HepG2 (cell line): ENCODE measurements around the gene SOX9. TPM values are rescaled to one million over a fixed set of nuclear protein-coding genes. Genes with fewer than 3 reads are reported as not detected.

Experiments used
- ARNT ChIP-seq: fragments of 450-650 bp; IDR thresholded peaks from 2 replicates; pipeline ENCODE4 v1.6.1; 2017
- ATAD3A ChIP-seq: sonication (generic); formaldehyde crosslinking; IDR thresholded peaks from 2 replicates; pipeline ENCODE4 v1.4.0; 2020; ENCODE audit warnings: missing genetic modification reagents
- BCL6 ChIP-seq: IDR thresholded peaks from 2 replicates; pipeline ENCODE4 v1.6.1; 2016; ENCODE audit warnings: missing genetic modification reagents, missing compliant biosample characterization
- GATAD1 ChIP-seq: IDR thresholded peaks from 2 replicates; pipeline ENCODE4 v1.6.1; 2016; ENCODE audit warnings: missing genetic modification reagents, missing compliant biosample characterization
- HMG20B ChIP-seq: conservative IDR thresholded peaks from 2 replicates; pipeline ENCODE4 v1.6.1; 2016; ENCODE audit warnings: missing genetic modification reagents, missing compliant biosample characterization
- HOXA7 ChIP-seq: sonication (generic); formaldehyde crosslinking; IDR thresholded peaks from 2 replicates; pipeline ENCODE4 v1.8.1; 2022; ENCODE audit warnings: mild to moderate bottlenecking, missing genetic modification reagents, moderate library complexity
- KDM2A ChIP-seq: sonication (generic); formaldehyde crosslinking; IDR thresholded peaks from 2 replicates; pipeline ENCODE4 v1.4.0; 2020; ENCODE audit warnings: low read depth, missing genetic modification reagents, borderline replicate concordance
- MZF1 ChIP-seq: sonication (generic); formaldehyde crosslinking; IDR thresholded peaks from 2 replicates; pipeline ENCODE4 v1.8.1; 2023; ENCODE audit warnings: mild to moderate bottlenecking, missing genetic modification reagents, borderline replicate concordance
- POLR2G ChIP-seq: fragments of 200-400 bp; formaldehyde crosslinking; IDR thresholded peaks from 2 replicates; pipeline ENCODE4 v1.6.1; 2018; ENCODE audit warnings: mild to moderate bottlenecking, low read depth, low read length, moderate library complexity
- SMC3 ChIP-seq: IDR thresholded peaks from 2 replicates; pipeline ENCODE4 v1.6.1; 2011; ENCODE audit warnings: low read length, improper control_type of control experiment
- SSRP1 ChIP-seq: IDR thresholded peaks from 2 replicates; pipeline ENCODE4 v1.6.1; 2016; ENCODE audit warnings: control low read depth
- U2AF1 ChIP-seq: fragments of 200-400 bp; formaldehyde crosslinking; optimal IDR thresholded peaks from 2 replicates; pipeline ENCODE3; 2017; ENCODE audit warnings: mild to moderate bottlenecking, low read depth, low read length
- ZMYM3 ChIP-seq: sonication (generic); formaldehyde crosslinking; IDR thresholded peaks from 2 replicates; pipeline ENCODE4 v1.5.1; 2020; ENCODE audit warnings: mild to moderate bottlenecking, missing genetic modification reagents
- ZNF205 ChIP-seq: IDR thresholded peaks from 2 replicates; pipeline ENCODE4 v1.6.1; 2018; ENCODE audit warnings: missing biosample characterization, missing genetic modification reagents
- ZNF329 ChIP-seq: sonication (generic); formaldehyde crosslinking; IDR thresholded peaks from 2 replicates; pipeline ENCODE4 v1.9.0; 2021; ENCODE audit warnings: low read depth, mild to moderate bottlenecking, missing genetic modification reagents
- ZNF672 ChIP-seq: sonication (generic); formaldehyde crosslinking; IDR thresholded peaks from 2 replicates; pipeline ENCODE4 v1.8.1; 2022; ENCODE audit warnings: missing genetic modification reagents
- polyA plus RNA-seq, 8 experiments: library from polyadenylated mRNA; depleted of rRNA in 3 of 8; stranded (reverse) in 7 of 8; unstranded in 1 of 8; fragments of >200 nt; fragmentation: Illumina TruSeq in 4 of 8; extraction: Trizol in 4 of 8; gene quantifications; 2 replicates each; pipeline versions ENCODE4 v1.2.1 to v1.2.3, GENCODE V29; 2011 to 2016; ENCODE audit warnings: low read depth in 4 of 8, missing spikeins in 1 of 8, mixed read lengths in 1 of 8; ENCODE audit not compliant: insufficient read depth in 1 of 8
- total RNA-seq, 5 experiments: library from RNA; depleted of rRNA; stranded (reverse); fragments of >200 nt; fragmentation: Illumina TruSeq; extraction: Trizol; gene quantifications; 2 replicates each; pipeline ENCODE4 v1.2.3, GENCODE V29; 2016; ENCODE audit warnings: low read depth in 1 of 5
- TF ChIP-seq, protein P1 (sequence below): sonication (generic); formaldehyde crosslinking; IDR thresholded peaks from 2 replicates; pipeline ENCODE4 v1.5.0; 2020; ENCODE audit warnings: mild to moderate bottlenecking, missing genetic modification reagents, borderline replicate concordance
- TF ChIP-seq, protein P2 (sequence below): sonication (generic); formaldehyde crosslinking; conservative IDR thresholded peaks from 2 replicates; pipeline ENCODE4 v1.8.1; 2023; ENCODE audit warnings: missing genetic modification reagents
- TF ChIP-seq, protein P3 (sequence below): sonication (generic); formaldehyde crosslinking; IDR thresholded peaks from 2 replicates; pipeline ENCODE4 v1.5.0; 2020; ENCODE audit warnings: mild to moderate bottlenecking, missing genetic modification reagents

SOX9 gene
- total and polyA plus RNA-seq, 2 of the 13 experiments (the other 11 are each of a cell fraction or from before 2014, with no cell fraction given): 16.1 to 27.6 TPM

DNA sequence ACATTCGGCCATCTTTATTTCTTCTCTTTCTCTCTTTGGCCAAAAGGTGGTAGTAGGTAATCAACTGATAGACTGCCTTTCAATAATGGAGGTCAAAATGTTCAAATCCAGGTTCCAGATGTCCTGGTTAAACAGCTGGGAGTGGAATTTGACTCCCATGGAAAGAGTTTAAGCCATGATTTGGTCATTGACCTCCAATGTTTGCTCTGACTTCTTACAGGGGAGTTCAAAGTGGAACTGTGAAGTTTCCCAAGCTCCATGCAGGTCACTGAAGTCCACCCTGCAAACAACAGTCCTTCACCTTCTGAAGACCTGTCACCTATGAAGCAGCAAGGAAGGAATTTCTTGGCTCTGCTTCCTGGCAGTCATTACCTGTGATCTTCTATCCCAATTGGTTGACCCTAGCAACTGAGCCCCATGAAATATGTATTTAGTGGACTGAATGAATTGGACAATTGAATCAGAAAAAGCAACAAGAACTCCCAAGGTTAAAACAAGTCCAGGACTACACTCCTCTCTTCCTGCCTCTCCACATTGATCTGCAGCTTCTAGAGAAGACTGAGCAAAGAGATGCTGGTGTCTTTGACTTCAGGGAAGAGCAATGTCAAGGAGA is 28.0 kb upstream of the SOX9 start (continued):
- TF ChIP-seq, protein P1, sequence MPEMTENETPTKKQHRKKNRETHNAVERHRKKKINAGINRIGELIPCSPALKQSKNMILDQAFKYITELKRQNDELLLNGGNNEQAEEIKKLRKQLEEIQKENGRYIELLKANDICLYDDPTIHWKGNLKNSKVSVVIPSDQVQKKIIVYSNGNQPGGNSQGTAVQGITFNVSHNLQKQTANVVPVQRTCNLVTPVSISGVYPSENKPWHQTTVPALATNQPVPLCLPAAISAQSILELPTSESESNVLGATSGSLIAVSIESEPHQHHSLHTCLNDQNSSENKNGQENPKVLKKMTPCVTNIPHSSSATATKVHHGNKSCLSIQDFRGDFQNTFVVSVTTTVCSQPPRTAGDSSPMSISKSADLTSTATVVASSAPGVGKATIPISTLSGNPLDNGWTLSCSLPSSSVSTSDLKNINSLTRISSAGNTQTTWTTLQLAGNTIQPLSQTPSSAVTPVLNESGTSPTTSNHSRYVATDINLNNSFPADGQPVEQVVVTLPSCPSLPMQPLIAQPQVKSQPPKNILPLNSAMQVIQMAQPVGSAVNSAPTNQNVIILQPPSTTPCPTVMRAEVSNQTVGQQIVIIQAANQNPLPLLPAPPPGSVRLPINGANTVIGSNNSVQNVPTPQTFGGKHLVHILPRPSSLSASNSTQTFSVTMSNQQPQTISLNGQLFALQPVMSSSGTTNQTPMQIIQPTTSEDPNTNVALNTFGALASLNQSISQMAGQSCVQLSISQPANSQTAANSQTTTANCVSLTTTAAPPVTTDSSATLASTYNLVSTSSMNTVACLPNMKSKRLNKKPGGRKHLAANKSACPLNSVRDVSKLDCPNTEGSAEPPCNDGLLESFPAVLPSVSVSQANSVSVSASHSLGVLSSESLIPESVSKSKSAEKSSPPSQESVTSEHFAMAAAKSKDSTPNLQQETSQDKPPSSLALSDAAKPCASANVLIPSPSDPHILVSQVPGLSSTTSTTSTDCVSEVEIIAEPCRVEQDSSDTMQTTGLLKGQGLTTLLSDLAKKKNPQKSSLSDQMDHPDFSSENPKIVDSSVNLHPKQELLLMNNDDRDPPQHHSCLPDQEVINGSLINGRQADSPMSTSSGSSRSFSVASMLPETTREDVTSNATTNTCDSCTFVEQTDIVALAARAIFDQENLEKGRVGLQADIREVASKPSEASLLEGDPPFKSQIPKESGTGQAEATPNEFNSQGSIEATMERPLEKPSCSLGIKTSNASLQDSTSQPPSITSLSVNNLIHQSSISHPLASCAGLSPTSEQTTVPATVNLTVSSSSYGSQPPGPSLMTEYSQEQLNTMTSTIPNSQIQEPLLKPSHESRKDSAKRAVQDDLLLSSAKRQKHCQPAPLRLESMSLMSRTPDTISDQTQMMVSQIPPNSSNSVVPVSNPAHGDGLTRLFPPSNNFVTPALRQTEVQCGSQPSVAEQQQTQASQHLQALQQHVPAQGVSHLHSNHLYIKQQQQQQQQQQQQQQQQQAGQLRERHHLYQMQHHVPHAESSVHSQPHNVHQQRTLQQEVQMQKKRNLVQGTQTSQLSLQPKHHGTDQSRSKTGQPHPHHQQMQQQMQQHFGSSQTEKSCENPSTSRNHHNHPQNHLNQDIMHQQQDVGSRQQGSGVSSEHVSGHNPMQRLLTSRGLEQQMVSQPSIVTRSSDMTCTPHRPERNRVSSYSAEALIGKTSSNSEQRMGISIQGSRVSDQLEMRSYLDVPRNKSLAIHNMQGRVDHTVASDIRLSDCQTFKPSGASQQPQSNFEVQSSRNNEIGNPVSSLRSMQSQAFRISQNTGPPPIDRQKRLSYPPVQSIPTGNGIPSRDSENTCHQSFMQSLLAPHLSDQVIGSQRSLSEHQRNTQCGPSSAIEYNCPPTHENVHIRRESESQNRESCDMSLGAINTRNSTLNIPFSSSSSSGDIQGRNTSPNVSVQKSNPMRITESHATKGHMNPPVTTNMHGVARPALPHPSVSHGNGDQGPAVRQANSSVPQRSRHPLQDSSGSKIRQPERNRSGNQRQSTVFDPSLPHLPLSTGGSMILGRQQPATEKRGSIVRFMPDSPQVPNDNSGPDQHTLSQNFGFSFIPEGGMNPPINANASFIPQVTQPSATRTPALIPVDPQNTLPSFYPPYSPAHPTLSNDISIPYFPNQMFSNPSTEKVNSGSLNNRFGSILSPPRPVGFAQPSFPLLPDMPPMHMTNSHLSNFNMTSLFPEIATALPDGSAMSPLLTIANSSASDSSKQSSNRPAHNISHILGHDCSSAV (CRISPR knock-in tag): 0 out of 2 replicates have a peak, but pooled peaks have one; percentile 43
- TF ChIP-seq GATAD1 (peak; percentile 48; the same call in 1 of the 2 replicates), HMG20B (peak; percentile 97), BCL6 (CRISPR knock-in tag) (peak; percentile 97), ARNT (no peak), KDM2A (no peak), SSRP1 (CRISPR knock-in tag) (peak; percentile 29; the same call in 1 of the 2 replicates), ZNF329 (CRISPR knock-in tag) (no peak), POLR2G (no peak), ZNF672 (CRISPR knock-in tag) (no peak), ATAD3A (CRISPR knock-in tag) (no peak), ZMYM3 (peak; percentile 31; the same call in 1 of the 2 replicates), MZF1 (CRISPR knock-in tag) (no peak), SMC3 (peak; percentile 49), HOXA7 (CRISPR knock-in tag) (no peak), ZNF205 (peak; percentile 62; the same call in 1 of the 2 replicates), U2AF1 (no peak)
- TF ChIP-seq, protein P2, sequence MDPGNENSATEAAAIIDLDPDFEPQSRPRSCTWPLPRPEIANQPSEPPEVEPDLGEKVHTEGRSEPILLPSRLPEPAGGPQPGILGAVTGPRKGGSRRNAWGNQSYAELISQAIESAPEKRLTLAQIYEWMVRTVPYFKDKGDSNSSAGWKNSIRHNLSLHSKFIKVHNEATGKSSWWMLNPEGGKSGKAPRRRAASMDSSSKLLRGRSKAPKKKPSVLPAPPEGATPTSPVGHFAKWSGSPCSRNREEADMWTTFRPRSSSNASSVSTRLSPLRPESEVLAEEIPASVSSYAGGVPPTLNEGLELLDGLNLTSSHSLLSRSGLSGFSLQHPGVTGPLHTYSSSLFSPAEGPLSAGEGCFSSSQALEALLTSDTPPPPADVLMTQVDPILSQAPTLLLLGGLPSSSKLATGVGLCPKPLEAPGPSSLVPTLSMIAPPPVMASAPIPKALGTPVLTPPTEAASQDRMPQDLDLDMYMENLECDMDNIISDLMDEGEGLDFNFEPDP: 0 out of 2 replicates have a peak, but pooled peaks have one; percentile 89
- TF ChIP-seq, protein P3, sequence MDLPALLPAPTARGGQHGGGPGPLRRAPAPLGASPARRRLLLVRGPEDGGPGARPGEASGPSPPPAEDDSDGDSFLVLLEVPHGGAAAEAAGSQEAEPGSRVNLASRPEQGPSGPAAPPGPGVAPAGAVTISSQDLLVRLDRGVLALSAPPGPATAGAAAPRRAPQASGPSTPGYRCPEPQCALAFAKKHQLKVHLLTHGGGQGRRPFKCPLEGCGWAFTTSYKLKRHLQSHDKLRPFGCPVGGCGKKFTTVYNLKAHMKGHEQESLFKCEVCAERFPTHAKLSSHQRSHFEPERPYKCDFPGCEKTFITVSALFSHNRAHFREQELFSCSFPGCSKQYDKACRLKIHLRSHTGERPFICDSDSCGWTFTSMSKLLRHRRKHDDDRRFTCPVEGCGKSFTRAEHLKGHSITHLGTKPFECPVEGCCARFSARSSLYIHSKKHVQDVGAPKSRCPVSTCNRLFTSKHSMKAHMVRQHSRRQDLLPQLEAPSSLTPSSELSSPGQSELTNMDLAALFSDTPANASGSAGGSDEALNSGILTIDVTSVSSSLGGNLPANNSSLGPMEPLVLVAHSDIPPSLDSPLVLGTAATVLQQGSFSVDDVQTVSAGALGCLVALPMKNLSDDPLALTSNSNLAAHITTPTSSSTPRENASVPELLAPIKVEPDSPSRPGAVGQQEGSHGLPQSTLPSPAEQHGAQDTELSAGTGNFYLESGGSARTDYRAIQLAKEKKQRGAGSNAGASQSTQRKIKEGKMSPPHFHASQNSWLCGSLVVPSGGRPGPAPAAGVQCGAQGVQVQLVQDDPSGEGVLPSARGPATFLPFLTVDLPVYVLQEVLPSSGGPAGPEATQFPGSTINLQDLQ (CRISPR knock-in tag): no peak
